ENCODE data around the gene GAB2.
"Not testable (repeated sequence)": the region's sequence is repeated elsewhere in the genome, so short reads cannot be mapped to it uniquely, and the experiment has no call there.

The GAB2 gene

DNA sequence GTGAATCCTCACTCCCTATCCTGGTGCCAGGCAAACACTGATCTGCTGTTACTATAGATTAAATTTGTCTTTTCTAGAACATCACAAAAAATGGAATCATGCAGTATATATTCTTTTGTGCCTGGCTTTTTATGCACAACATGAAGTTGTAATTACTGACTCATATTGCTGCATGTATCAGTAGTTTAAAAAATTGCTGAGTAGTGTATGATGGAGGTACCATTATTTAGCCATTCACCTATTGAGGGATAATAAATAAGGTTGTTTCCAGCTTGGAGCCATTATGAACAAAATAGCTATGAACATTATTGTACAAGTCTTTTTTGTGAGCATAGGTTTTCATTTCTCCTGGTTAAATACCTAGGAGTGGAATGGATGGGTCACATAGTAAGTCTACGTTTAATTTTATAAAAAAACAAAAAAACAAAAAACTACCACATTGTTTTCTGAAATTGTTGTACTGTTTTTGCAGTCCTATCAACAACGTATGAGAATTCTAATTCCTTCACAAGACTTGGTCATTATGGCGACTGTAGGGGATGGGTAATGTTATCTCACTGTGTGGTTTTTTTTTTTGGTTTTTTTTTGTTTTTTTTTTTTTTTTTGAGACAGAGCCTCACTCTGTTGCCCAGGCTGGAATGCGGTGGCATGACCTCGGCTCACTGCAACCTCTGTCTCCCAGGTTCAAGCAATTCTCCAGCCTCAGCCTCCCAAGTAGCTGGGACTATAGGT, 117.3 kb downstream of the GAB2 start:
- no peak for DNase-seq

DNA sequence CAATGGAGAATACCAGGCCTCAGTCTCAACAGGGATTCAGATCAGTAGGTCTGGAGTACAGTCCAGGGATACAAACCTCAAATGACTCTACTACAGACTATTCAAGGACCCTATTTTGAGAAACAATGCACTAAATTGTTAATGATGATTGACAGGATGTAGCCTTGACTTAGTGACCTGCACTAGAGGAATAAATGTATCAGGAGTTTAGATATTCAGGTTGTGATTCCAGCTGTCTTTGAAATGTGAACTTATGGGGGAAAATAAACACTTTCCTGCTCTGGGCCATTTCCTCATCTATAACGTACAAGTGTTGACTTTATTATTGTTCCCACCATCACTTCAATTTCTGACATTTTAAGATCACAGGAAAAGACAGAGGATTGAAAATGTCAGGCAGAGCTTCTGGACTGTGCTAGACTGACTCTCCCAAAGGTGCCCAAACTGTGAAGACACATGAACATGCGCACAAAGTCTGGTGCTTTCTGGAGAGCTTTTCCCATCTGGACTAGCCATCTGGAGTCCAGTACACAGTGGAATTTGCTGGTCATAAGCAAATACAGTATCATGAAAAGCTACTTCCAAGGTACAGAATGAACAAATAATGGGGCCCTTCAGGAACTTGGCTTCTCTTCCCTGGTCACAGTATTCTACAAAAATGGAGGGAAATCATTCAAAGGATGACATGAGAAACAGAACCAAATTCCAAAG, 118.5 kb downstream of the GAB2 start:
- DNase-seq: no peak

DNA sequence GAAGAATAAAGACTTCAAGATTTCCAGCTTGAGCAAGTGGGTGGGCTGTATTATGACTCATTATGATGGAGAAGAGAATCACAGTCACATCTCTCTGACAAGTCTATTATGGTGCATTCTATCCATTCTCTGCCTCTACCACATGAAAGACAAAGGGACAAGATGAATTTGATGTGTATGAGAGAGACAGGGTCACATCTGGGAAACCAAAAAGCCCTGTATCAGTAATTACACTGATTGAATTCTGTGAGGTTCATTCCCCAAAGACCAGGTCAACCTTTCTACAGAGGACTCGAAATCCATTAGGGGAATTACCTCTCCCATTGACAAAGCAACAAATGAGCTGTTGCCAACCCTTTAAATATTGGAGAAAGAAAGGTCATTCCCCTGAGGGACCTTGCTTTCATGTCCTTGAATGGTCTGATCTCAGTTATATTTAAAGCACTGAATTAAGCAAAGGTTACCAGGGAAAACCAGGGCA, 119.3 kb downstream of the GAB2 start:
- DNase-seq: no peak

DNA sequence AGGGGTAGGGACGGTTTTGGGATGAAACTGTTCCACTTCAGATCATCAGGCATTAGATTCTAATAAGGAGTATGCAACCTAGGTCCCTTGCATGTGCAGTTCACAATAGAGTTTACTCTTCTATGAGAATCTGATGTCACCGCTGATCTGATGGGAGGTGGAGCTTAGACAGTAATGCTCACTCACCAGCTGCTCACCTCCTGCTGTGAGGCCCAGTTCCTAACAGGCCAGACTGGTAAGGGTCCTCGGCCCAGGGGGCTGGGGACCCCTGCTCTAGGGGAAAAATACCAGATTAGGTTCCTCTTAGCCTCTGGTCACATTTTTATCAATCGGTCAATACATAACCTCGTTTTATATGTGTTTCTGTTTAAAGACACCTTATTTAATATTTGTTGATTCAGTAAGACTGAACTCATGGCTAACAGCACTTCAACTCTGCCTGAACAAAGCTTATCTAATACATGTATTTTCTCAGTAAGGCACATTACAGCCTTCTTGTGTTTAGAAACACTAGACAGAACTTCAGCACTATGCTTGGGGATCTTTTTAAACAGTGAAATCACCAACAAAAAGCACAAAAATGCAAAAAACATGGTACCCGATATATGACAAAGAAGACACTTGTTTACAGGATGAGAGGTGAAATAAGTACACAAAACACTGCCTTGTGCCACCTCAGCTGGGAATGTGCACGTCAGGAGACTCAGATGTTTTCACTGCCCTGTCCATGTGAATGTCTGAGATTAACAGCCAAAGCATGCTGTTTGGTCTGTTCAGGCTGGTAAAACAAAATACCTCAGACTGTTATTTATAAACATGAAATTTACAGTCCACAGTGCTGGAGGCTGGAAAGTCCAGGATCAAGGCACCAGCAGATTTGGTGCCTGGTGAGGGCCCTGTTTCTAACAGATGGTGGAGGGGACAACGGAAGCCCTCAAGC, 121.4 kb downstream of the GAB2 start:
- no peak for DNase-seq

DNA sequence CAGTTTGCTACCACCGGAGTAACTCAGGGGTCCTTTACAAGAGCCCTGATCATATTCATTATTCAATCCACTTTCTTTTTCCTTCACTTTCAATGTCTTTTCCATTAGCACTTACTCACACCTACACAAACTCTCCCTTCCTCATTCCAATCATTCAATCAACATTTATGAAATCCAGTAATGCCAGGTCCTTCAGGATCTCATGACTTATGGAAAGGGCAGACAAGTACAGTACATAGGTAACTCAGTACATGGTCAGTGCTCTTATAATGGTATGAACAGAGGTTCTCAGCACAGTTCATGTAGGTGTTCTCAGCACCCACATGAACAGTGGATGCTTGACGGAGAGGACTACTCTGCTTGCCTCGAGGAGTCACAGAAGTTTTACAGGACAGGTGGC, 122.3 kb downstream of the GAB2 start:
- DNase-seq: no peak

- DNase-seq: not testable (repeated sequence)
These were observed 123.5 kb downstream of the GAB2 start for GRCh38 chr11:78294100-78294499.

DNA sequence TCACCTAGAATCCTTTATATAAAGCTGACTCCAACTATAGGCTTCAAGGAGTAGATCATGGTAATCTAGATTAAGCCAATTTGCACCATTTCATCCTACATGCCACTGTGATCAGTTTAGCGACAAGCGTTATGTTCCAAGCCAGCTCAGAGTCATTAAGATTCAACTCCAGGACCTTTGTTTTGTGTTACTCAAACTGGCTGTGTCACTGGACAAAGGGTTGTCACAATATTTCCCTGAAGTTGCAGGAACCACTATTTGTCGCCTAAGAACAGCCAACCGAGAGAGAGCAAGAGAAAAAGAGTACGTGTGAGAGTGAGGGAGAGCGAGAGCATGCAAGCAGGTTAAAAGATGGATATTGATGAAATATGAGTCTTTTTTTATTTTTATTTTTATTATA, 124.1 kb downstream of the GAB2 start:
- no peak for DNase-seq

- no peak for DNase-seq
These were observed 125.4 kb downstream of the GAB2 start for GRCh38 chr11:78292109-78292803.

- no peak for DNase-seq
These were observed 126.0 kb downstream of the GAB2 start for GRCh38 chr11:78291503-78292108.

- DNase-seq: no peak
These were observed 127.1 kb downstream of the GAB2 start for GRCh38 chr11:78290293-78291176.

DNA sequence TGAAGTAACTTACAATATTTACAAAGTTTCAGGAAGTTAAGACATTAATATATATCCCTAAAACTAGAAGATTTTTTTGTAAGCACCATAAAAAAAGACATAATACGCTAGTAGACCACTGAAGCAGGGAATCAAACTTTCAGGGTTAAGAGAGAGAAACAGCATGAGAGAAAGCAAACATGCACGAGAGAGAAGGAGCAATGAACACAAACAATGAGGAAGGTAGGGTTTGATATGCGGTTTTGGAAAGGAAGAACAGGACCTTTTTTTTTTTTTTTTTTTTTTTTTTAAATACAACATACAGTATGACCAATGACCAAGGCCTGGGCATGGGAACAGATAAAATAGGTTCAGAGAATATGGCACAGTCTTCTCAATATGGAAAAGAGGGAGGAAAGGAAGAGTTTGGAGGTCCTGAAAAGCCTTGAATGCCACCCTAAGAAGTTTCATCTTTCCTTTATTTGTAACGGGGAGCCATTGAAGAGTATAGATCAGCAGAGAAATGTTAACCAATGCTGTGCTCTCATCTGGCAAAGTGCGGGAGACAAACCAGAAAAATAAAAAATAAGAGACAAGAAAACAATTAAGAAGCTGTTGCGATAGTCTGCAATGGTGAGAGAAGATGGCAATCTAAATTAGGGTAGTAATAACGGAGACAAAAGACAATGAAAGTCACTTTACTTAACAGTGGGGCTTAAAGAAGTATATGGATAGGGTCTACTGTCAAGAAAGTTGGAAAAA, 127.9 kb downstream of the GAB2 start:
- DNase-seq: no peak

- no peak for DNase-seq
These were observed 133.4 kb downstream of the GAB2 start for GRCh38 chr11:78284260-78284659.

GRCh38 chr11:78282821-78283220, 134.8 kb downstream of the GAB2 start:
- DNase-seq: no peak

- DNase-seq: no peak
These were observed 136.1 kb downstream of the GAB2 start for GRCh38 chr11:78281511-78281910.

DNA sequence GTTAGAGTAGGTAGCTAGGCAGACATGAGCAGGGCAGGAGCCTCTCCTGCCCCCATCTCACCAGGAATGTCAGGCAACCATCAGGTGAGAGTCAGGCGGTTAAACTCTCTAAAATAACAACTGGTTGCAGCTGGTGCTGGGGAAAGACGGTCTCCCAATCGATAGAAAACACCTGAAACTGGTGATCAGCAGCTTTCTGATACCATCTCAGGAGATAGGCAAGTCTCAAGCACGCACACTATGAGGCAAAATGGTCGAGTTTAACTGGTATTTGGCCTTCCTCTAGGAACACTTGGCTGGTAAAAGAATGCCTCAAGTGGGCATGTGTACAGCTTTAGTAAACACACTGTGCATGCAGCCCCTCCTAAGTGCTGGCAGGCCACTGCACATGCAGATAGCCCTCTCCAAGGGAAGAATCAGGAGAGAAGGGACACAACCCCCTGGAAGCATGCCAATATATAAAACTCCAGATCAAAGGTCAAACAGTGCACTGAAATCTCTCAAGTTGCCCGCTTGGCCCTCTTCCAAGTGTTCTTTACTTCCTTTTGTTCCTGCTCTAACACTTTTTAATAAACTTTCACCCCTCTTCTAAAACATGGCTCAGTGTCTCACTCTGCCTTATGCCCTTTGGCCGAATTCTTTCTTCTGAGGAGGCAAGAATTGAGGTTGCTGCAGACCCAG, 140.2 kb downstream of the GAB2 start:
- DNase-seq: no peak

DNA sequence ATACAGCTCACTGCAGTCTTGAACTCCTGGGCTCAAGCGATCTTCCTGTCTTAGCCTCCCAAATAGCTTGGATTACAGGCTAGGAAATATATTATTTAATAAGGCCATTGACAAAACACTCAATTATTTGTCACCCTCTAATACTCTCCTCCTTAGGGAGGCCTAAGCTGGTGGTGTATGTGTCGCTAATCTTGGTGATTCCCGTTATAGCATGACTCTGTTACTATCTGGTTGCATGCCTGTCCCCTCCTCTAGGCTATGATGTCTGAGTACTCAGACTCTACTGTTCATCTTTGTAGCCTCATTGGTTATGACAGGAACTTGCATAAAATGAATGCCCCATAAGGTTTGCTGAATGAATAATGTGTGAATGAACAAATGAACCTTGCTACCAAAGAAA, 141.3 kb downstream of the GAB2 start:
- DNase-seq: no peak

GRCh38 chr11:78274739-78275138, 142.9 kb downstream of the GAB2 start:
- no peak for DNase-seq

DNA sequence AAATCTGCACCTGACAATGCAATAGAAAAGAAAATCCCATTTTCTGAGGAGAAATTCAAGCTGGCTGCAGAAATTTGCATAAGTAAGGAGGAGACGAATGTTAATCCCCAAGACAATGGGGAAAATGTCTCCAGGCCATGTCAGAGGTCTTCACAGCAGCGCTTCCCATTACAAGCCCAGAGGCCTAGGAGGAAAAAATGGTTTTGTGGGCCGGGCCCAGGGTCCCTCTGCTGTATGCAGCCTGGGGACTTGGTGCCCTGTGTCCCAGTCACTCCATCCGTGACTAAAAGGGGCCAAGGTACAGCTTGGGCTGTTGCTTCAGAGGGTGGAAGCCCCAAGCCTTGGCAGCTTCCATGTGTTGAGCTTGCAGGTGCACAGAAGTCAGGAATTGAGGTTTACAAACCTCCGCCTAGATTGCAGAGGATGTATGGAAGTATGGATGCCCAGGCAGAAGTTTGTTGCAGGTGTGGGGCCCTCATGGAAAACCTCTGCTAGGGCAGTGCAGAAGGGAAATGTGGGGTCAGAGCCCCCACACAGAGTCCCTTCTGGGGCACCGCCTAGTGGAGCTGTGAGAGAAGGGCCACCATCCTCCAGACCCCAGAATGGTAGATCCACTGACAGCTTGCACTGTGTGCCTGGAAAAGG, 144.9 kb downstream of the GAB2 start:
- not testable (repeated sequence) for DNase-seq

DNA sequence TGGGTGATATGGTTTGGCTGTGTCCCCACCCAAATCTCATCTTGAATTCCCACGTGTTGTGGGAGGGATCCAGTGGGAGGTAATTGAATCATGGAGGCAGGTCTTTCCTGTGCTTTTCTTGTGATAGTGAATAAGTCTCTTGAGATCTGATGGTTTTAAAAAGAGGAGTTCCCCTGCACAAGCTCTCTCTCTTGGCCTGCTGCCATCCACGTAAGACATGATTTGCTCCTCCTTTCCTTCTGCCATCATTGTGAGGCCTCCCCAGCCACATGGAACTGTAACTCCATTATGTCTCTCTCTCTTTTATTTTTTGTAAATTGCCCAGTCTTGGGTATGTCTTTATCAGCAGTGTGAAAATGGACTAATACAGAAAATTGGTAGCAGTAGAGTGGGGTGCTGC, 145.8 kb downstream of the GAB2 start:
- not testable (repeated sequence) for DNase-seq

All from activated naive CD4-positive, alpha-beta T cell treated with anti-CD3 and anti-CD28 coated beads, Interleukin-2, amount 50 U/mL, for 16 hours (primary cell).